RWPE1 (cell line): ENCODE results near the gene TLCD2.

Experiments used
- CTCF ChIA-PET: fragments of 350-600 bp; sonication (Branson Sonifier 250); formaldehyde crosslinking; extraction: SDS; loops from one replicate; lab custom pipeline; 2021; lab: Yijun Ruan, JAX
- POLR2A ChIA-PET: fragments of 400-600 bp; formaldehyde crosslinking; extraction: SDS; loops from one replicate; lab custom pipeline; 2020; ENCODE audit warnings: antibody characterized with exemption; ENCODE audit not compliant: low non-redundant PET; lab: Yijun Ruan, JAX
- DNase-seq: peaks from one replicate; pipeline ENCODE4 v3.0.0; 2012; ENCODE audit warnings: low spot score
- H3K27ac ChIP-seq: fragments of 450-650 bp; 2 replicates; pipeline ENCODE4 v1.5.1; 2017
- TF ChIP-seq, protein P1 (sequence below): fragments of 450-650 bp; conservative IDR thresholded peaks from 2 replicates; pipeline ENCODE4 v1.5.1; 2017; ENCODE audit warnings: low read depth, mild to moderate bottlenecking

The TLCD2 gene

GRCh38 chr17:1713878-1714426, 3.8 kb upstream of the TLCD2 start:
- TF ChIP-seq, protein P1, sequence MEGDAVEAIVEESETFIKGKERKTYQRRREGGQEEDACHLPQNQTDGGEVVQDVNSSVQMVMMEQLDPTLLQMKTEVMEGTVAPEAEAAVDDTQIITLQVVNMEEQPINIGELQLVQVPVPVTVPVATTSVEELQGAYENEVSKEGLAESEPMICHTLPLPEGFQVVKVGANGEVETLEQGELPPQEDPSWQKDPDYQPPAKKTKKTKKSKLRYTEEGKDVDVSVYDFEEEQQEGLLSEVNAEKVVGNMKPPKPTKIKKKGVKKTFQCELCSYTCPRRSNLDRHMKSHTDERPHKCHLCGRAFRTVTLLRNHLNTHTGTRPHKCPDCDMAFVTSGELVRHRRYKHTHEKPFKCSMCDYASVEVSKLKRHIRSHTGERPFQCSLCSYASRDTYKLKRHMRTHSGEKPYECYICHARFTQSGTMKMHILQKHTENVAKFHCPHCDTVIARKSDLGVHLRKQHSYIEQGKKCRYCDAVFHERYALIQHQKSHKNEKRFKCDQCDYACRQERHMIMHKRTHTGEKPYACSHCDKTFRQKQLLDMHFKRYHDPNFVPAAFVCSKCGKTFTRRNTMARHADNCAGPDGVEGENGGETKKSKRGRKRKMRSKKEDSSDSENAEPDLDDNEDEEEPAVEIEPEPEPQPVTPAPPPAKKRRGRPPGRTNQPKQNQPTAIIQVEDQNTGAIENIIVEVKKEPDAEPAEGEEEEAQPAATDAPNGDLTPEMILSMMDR: peak; percentile 79
- CTCF ChIA-PET: interaction anchor here (0.6 to 1.5 kb wide), 7 partner anchors 15 to 384 kb away, joined by 3 to 4 read pairs (median 3); no protein-coding TSS in a partner anchor

DNA sequence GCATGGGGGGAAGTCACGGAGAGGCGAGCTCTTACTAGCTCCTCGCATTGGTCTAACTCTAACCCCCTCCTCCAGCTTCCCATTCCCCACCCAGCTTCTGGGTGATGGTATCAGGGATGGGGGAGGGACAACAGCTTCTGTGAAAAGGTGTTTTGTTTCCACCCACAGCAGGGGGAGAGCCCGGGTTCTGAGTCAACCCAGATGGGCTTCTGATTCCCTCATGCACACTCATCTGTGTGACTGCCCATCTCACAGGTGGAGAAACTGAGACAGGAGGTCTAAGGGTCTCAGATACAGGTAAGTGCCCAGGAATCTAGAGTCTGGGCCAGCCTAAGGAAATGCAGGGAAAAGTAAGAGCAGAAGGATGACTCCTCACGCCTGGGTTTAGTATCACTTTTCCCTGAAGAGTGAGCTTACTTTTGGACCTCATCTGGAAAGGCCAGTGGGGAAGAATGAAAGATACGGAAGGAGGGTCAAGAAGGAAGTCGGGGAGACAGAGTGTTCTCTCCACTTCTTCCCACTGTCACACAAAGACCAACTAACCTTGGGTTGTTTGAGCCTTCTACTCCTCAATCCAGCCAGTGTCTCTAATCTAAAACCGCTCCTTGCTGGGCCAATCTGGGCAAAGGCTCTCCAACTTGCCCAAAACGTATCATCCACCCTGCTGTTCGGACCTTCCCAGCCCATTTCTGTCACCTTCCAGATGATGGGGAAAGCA, 3.1 kb upstream of the TLCD2 start:
- peak overlapping the region; percentile 99 for H3K27ac ChIP-seq
- no peak for DNase-seq
- TF ChIP-seq, protein P1: no peak
- CTCF ChIA-PET: interaction anchor here (0.6 to 1.5 kb wide), 8 partner anchors 14 to 385 kb away, joined by 3 to 4 read pairs (median 3); no protein-coding TSS in a partner anchor
- POLR2A ChIA-PET: no interaction called here

More at GRCh38 chr17:1713878-1714426, 3.8 kb upstream of the TLCD2 start:
- H3K27ac ChIP-seq: peak overlapping the region; percentile 99
- DNase-seq: peak; percentile 35
- POLR2A ChIA-PET: interaction anchor here (0.7 to 1.2 kb wide), 3 partner anchors 30 to 686 kb away, joined by 3 read pairs; partner anchors contain the start of gene PRPF8

DNA sequence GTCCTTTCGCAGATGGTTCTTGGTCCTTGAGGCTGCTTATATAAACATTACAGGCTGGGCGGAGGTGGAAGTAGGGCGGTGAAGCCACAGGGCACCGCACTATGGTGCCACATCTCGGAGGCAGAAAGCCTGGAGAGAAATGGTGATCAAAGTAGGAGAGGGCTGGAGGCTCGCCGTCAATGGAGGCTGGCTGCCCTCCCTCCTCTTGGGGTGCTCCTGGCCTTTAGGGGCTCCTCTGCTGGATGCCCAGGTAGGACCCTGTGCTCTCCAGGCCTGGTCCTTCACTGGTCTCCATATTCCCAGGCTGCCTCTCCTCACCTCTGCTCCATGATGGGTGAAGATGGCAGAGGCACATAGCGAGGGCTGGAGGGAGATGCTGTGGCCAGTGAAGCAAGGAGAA, 2.1 kb upstream of the TLCD2 start:
- ChIA-PET CTCF (interaction anchor here (0.6 kb wide), 2 partner anchors 8 to 17 kb away, joined by 3 to 6 read pairs; no protein-coding TSS in a partner anchor), POLR2A (no interaction called here)

DNA sequence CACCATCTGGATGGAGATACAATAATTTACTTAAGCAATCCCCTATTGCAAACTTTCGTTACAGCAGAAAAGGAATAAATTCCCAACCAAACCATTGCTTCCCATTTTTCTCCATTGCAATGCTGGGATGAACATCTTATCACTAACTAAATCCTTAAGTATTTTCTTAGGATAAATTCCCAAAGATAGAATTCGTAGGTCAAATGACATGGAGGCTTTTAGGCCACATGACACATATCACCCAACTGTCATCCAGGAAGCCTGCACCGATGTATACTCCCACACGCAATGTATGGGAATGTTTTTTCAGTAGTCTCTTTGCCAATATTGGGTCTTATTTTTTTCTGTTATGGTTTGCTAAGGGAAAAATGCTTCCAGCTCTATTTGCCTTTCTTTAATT, 1.6 kb upstream of the TLCD2 start:
- POLR2A ChIA-PET: no interaction called here
- CTCF ChIA-PET: no interaction called here
- peak overlapping the region; percentile 99 for H3K27ac ChIP-seq
- TF ChIP-seq, protein P1: no peak
- no peak for DNase-seq

More for the DNA sequence above, 2.1 kb upstream of the TLCD2 start:
- TF ChIP-seq, protein P1: no peak
- DNase-seq: no peak
- H3K27ac ChIP-seq: peak overlapping the region; percentile 99

DNA sequence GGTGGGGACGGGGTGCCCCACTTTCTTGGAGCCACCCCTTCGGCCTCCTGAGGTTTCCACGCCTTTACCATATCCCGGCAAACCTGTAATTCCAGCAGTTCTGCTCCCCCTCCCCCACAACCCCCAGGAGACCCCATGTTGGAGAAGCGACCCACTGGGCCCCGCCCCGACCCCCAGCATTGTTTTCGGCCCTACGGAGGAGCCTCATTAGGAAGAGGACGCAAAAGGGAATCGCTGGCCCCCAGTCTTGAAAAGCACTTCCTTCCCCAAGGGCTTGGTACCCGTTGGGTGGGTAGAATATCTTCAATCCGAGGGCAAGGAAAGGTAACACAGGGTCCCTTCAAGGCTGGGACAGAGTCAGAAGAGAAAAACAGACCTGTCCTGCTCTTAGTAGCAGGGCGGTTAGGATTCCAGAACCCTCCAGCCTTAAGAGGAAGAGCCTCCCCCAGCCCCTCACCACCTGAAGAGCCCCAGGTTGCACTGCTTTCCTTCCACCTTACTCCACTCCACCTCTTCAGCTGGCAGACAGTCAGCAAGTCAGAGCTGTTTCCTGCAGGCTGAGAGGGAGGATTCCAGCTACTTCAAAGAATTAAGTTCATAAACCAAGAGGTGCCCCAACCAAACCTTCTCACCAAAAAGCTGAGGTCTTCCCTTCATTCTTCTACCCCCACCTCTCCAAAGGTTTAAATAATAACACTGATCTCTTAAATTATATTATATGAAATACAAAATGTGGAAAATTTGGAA, 803 bp upstream of the TLCD2 start:
- POLR2A ChIA-PET: no interaction called here
- H3K27ac ChIP-seq: peak overlapping the region; percentile 82
- no peak for DNase-seq

More for the DNA sequence above, 803 bp upstream of the TLCD2 start:
- TF ChIP-seq, protein P1: no peak
- CTCF ChIA-PET: interaction anchor here (0.6 kb wide), 1 partner anchor 45 kb away, joined by 3 read pairs; no protein-coding TSS in a partner anchor
